NCI-H460 (cell line): ENCODE results near the gene KDM1A. TPM values are rescaled to one million over a fixed set of nuclear protein-coding genes. Genes with fewer than 3 reads are reported as not detected.
"Not testable (repeated sequence)": the region's sequence is repeated elsewhere in the genome, so short reads cannot be mapped to it uniquely, and the experiment has no call there.

ENCODE experiments used
- DNase-seq: peaks from one replicate; pipeline ENCODE4 v3.0.0-alpha.2; 2016; ENCODE audit warnings: low read depth; ENCODE audit errors: extremely low read depth
- total RNA-seq: library from RNA; depleted of rRNA; stranded (reverse); fragments of >200 nt; shearing (Covaris generic); gene quantifications from 2 replicates; pipeline ENCODE4 v1.2.3, GENCODE V29; 2014

The KDM1A gene
- total RNA-seq, 1 experiment from 2014 or later, result 87.2 TPM

- DNase-seq, result not testable (repeated sequence)
Measured at GRCh38 chr1:23010025-23010424, 9.2 kb upstream of the KDM1A start.

GRCh38 chr1:23013657-23014056 is 5.6 kb upstream of the KDM1A start:
- no peak for DNase-seq

GRCh38 chr1:23018661-23019093 is 591 bp upstream of the KDM1A start:
- no peak for DNase-seq

GRCh38 chr1:23019863-23020625 is 776 bp downstream of the KDM1A start:
- DNase-seq, result peak; percentile 13

- no peak for DNase-seq
Measured at GRCh38 chr1:23020706-23021405, 1.6 kb downstream of the KDM1A start.

GRCh38 chr1:23021834-23022233 is 2.6 kb downstream of the KDM1A start:
- DNase-seq, result no peak

GRCh38 chr1:23023174-23023845 is 4.0 kb downstream of the KDM1A start:
- no peak for DNase-seq

- no peak for DNase-seq
Measured at GRCh38 chr1:23026568-23026967, 7.3 kb downstream of the KDM1A start.

- no peak for DNase-seq
Measured at GRCh38 chr1:23027352-23027907, 8.2 kb downstream of the KDM1A start.

GRCh38 chr1:23029337-23029736 is 10.1 kb downstream of the KDM1A start:
- no peak for DNase-seq

GRCh38 chr1:23035823-23036452 is 16.7 kb downstream of the KDM1A start:
- peak; percentile 13 for DNase-seq

- DNase-seq, result no peak
Measured at GRCh38 chr1:23037081-23037740, 17.9 kb downstream of the KDM1A start.

GRCh38 chr1:23039308-23039826 is 20.1 kb downstream of the KDM1A start:
- DNase-seq, result no peak

GRCh38 chr1:23040509-23040908 is 21.2 kb downstream of the KDM1A start:
- no peak for DNase-seq

GRCh38 chr1:23044035-23044434 is 24.8 kb downstream of the KDM1A start:
- no peak for DNase-seq

GRCh38 chr1:23050201-23050600 is 30.9 kb downstream of the KDM1A start:
- no peak for DNase-seq

- DNase-seq, result no peak
Measured at GRCh38 chr1:23051290-23051909, 32.1 kb downstream of the KDM1A start.

GRCh38 chr1:23057301-23057700 is 38.0 kb downstream of the KDM1A start:
- DNase-seq, result no peak

- no peak for DNase-seq
Measured at GRCh38 chr1:23062271-23062670, 43.0 kb downstream of the KDM1A start.

GRCh38 chr1:23065385-23065784 is 46.1 kb downstream of the KDM1A start:
- no peak for DNase-seq
